Hematopoietic multipotent progenitor cell (in vitro differentiated cells): ENCODE results near the gene ZC3H7B. TPM values are rescaled to one million over a fixed set of nuclear protein-coding genes. Genes with fewer than 3 reads are reported as not detected.

ENCODE experiments used
- small RNA-seq: library from RNA; depleted of rRNA; stranded (forward); fragments of <200 nt; gene quantifications from one replicate; pipeline ENCODE3, GENCODE V24; 2012
- total RNA-seq: library from RNA; depleted of rRNA; stranded (reverse); fragments of >200 nt; gene quantifications from one replicate; pipeline ENCODE4 v1.2.3, GENCODE V29; 2012

The ZC3H7B gene
- total RNA-seq, 1 donor = 46.0 TPM

Small RNAs within 50 kb of the gene (small RNA-seq; reads per million reads assigned to genes)
- gene MIR6889 (not detected), gene RNU6-495P (not detected)

Other genes with a start within 250 kb of the ZC3H7B start
- 119 TPM for gene EP300, start 208.9 kb upstream of the ZC3H7B start, total RNA-seq
- 32.9 TPM for gene L3MBTL2, start 96.2 kb upstream of the ZC3H7B start, total RNA-seq
- gene CHADL, start 60.6 kb upstream of the ZC3H7B start, total RNA-seq = 1.9 TPM
- 36.1 TPM for gene RANGAP1, start 15.3 kb upstream of the ZC3H7B start, total RNA-seq
- gene TEF, start 80.4 kb downstream of the ZC3H7B start, total RNA-seq = 2.2 TPM
- gene TOB2, start 145.3 kb downstream of the ZC3H7B start, total RNA-seq = 29.9 TPM
- 34.5 TPM for gene PHF5A, start 167.2 kb downstream of the ZC3H7B start, total RNA-seq
- 99.1 TPM for gene ACO2, start 167.6 kb downstream of the ZC3H7B start, total RNA-seq
- 21.5 TPM for gene POLR3H, start 242.9 kb downstream of the ZC3H7B start, total RNA-seq